HL-60 (cell line): ENCODE results near the gene NBEAL2.

ENCODE experiments used
- DNase-seq, 2 experiments: peaks; one replicate each; pipeline ENCODE4 v3.0.0-alpha.2; 2010 to 2020; ENCODE audit warnings: low read depth in 1 of 2, low spot score in 1 of 2
- H3K27ac ChIP-seq: fragments of 250-450 bp; sonication (Bioruptor Pico); replicated peaks from 2 replicates; pipeline ENCODE4 v1.5.1; 2020; ENCODE audit warnings: mild to moderate bottlenecking, moderate library complexity
- H3K27me3 ChIP-seq: fragments of 250-450 bp; sonication (Bioruptor Pico); 2 replicates; pipeline ENCODE4 v1.5.1; 2021; ENCODE audit warnings: mild to moderate bottlenecking, moderate library complexity; ENCODE audit not compliant: insufficient read depth, poor library complexity, severe bottlenecking
- H3K4me3 ChIP-seq: replicated peaks from 2 replicates; pipeline ENCODE4 v1.5.1; 2011; ENCODE audit warnings: mild to moderate bottlenecking, control low read depth, low read length; ENCODE audit not compliant: insufficient read depth
- CTCF ChIP-seq: IDR thresholded peaks from one replicate; pipeline ENCODE4 v1.5.1; 2011; ENCODE audit warnings: low read length, control low read depth, inconsistent platforms; ENCODE audit not compliant: insufficient read depth
- GABPA ChIP-seq: IDR thresholded peaks from 2 replicates; pipeline ENCODE4 v1.6.1; 2012; ENCODE audit warnings: low read depth
- POLR2AphosphoS5 ChIP-seq: IDR thresholded peaks from 2 replicates; pipeline ENCODE4 v1.6.1; 2012; ENCODE audit warnings: low read depth
- REST ChIP-seq: IDR thresholded peaks from 2 replicates; pipeline ENCODE4 v1.6.1; 2012; ENCODE audit warnings: low read depth; ENCODE audit not compliant: insufficient replicate concordance
- SPI1 ChIP-seq: IDR thresholded peaks from 2 replicates; pipeline ENCODE4 v1.6.1; 2012; ENCODE audit warnings: low read depth, mild to moderate bottlenecking, borderline replicate concordance

NBEAL2 gene

GRCh38 chr3:47054412-47054811 lies 74.9 kb downstream of the NBEAL2 start:
- no peak for TF ChIP-seq REST
- H3K27me3 ChIP-seq, result no peaks in the 10 kb centered on the region
- no peak overlapping the region for H3K4me3 ChIP-seq
- DNase-seq, result no peak
- H3K27ac ChIP-seq, result no peak overlapping the region

- no peak overlapping the region for H3K27ac ChIP-seq
- no peak overlapping the region for H3K4me3 ChIP-seq
- no peak for DNase-seq
- TF ChIP-seq SPI1 (no peak), POLR2AphosphoS5 (no peak), REST (no peak), CTCF (no peak), GABPA (no peak)
- H3K27me3 ChIP-seq, result no peaks in the 10 kb centered on the region
These were observed 77.2 kb downstream of the NBEAL2 start for GRCh38 chr3:47056705-47057104.

- no peak for TF ChIP-seq CTCF
- no peak for TF ChIP-seq GABPA
- TF ChIP-seq SPI1, result no peak
- TF ChIP-seq POLR2AphosphoS5, result no peak
- no peak for TF ChIP-seq REST
- DNase-seq, result no peak
- no peaks in the 10 kb centered on the region for H3K27me3 ChIP-seq
- no peak overlapping the region for H3K27ac ChIP-seq
- H3K4me3 ChIP-seq, result no peak overlapping the region
These were observed 77.8 kb downstream of the NBEAL2 start for GRCh38 chr3:47057212-47057671.
